HCT116 (cell line): ENCODE data around the gene IDUA. TPM values are rescaled to one million over a fixed set of nuclear protein-coding genes. Genes with fewer than 3 reads are reported as not detected.

Source experiments
- ATAC-seq: fragments of 200-7000 bp; cut with Tn5 transposase; 2 replicates; pipeline ENCODE4 v1.9.1; 2020; ENCODE audit warnings: mild to moderate bottlenecking, moderate library complexity
- BruUV-seq: library from RNA; stranded (reverse); fragments of 400-500 nt; replicated peaks from 2 replicates; lab custom pipeline; 2021; lab: Mats Ljungman, UMichigan
- CTCF ChIA-PET: fragments of 300-600 bp; sonication (Branson Sonifier 250); formaldehyde crosslinking; loops from one replicate; lab custom pipeline; 2021; ENCODE audit warnings: antibody characterized with exemption; lab: Charles Lee
- POLR2A ChIA-PET: fragments of 300-600, 350-600 bp; sonication (Branson Sonifier 250); formaldehyde crosslinking; loops from one replicate; lab custom pipeline; 2021; ENCODE audit warnings: antibody characterized with exemption; lab: Charles Lee
- RAD21 ChIA-PET, 2 experiments: fragments of 300-600 bp; sonication (Branson Sonifier 250); formaldehyde crosslinking; loops; one replicate each; lab custom pipeline; 2023; ENCODE audit warnings: low total read pairs in 2 of 2; ENCODE audit not compliant: uncharacterized antibody in 2 of 2, unreplicated experiment in 2 of 2, low non-redundant PET in 1 of 2; lab: Charles Lee
- DNase-seq: peaks from one replicate; pipeline ENCODE4 v3.0.0-alpha.2; 2010; ENCODE audit warnings: low read depth, low spot score
- H2AFZ ChIP-seq: fragments of 200-600 bp; shearing (Covaris generic), sonication (generic); 2 replicates; pipeline ENCODE4 v1.6.1; 2017; ENCODE audit warnings: low read depth, mixed run types, mixed read lengths, antibody characterized with exemption, low read length; ENCODE audit not compliant: poor library complexity, severe bottlenecking
- H3K27ac ChIP-seq: 2 replicates; pipeline ENCODE4 v1.5.1; 2012; ENCODE audit warnings: low read depth, low read length
- H3K27me3 ChIP-seq: fragments of 200-600 bp; sonication (generic); 2 replicates; pipeline ENCODE4 v1.6.1; 2016; ENCODE audit warnings: mixed run types, low read length, mixed read lengths; ENCODE audit not compliant: insufficient read depth
- H3K36me3 ChIP-seq, 2 experiments: fragments of 200-500 bp in 1 of 2; fragments of 200-600 bp in 1 of 2; sonication (Bioruptor generic) in 1 of 2; sonication (generic) in 1 of 2; 2 replicates each; pipeline versions ENCODE4 v1.5.1 to v1.6.1; 2014 to 2016; ENCODE audit warnings: low read length in 2 of 2, inconsistent platforms in 1 of 2, mixed read lengths in 1 of 2, mixed run types in 1 of 2; ENCODE audit not compliant: insufficient read depth in 2 of 2, control insufficient read depth in 1 of 2
- H3K4me1 ChIP-seq, 2 experiments: fragments of 200-600 bp in 1 of 2; sonication (generic) in 1 of 2; 2 replicates each; pipeline versions ENCODE4 v1.5.1 to v1.6.1; 2012 to 2017; ENCODE audit warnings: low read length in 2 of 2, inconsistent platforms in 1 of 2, mild to moderate bottlenecking in 1 of 2, mixed read lengths in 1 of 2, mixed run types in 1 of 2, moderate library complexity in 1 of 2; ENCODE audit not compliant: insufficient read depth in 2 of 2, control insufficient read depth in 1 of 2
- H3K4me2 ChIP-seq: fragments of 200-600 bp; sonication (generic); 2 replicates; pipeline ENCODE4 v1.6.1; 2017; ENCODE audit warnings: mixed run types, low read length, mixed read lengths
- H3K4me3 ChIP-seq, 2 experiments: fragments of 200-600 bp in 1 of 2; sonication (generic) in 1 of 2; replicated peaks in 1 of 2; 2 replicates each; pipeline ENCODE4 v1.5.1; 2011 to 2016; ENCODE audit warnings: low read length in 2 of 2, control low read depth in 1 of 2, low read depth in 1 of 2, mild to moderate bottlenecking in 1 of 2, mixed read lengths in 1 of 2, mixed run types in 1 of 2
- H3K79me2 ChIP-seq: fragments of 200-600 bp; sonication (generic); 2 replicates; pipeline ENCODE4 v1.6.1; 2017; ENCODE audit warnings: mild to moderate bottlenecking, mixed run types, low read length, moderate library complexity, mixed read lengths; ENCODE audit not compliant: insufficient read depth
- H3K9ac ChIP-seq: fragments of 200-600 bp; sonication (generic); 2 replicates; pipeline ENCODE4 v1.6.1; 2016; ENCODE audit warnings: low read length, mixed read lengths
- H3K9me2 ChIP-seq: fragments of 200-600 bp; sonication (generic), shearing (Covaris generic); 2 replicates; pipeline ENCODE4 v1.6.1; 2017; ENCODE audit warnings: mixed run types, mild to moderate bottlenecking, moderate library complexity; ENCODE audit not compliant: insufficient read depth
- H3K9me3 ChIP-seq, 2 experiments: fragments of 200-500 bp in 1 of 2; fragments of 200-600 bp in 1 of 2; sonication (Bioruptor generic) in 1 of 2; sonication (generic) in 1 of 2; 2 replicates each; pipeline ENCODE4 v1.6.1; 2014 to 2017; ENCODE audit warnings: low read length in 2 of 2, mixed read lengths in 2 of 2, inconsistent platforms in 1 of 2, low read depth in 1 of 2, mild to moderate bottlenecking in 1 of 2, mixed run types in 1 of 2, moderate library complexity in 1 of 2; ENCODE audit not compliant: control insufficient read depth in 1 of 2, insufficient read depth in 1 of 2
- H4K20me1 ChIP-seq: fragments of 200-600 bp; sonication (generic), shearing (Covaris generic); 2 replicates; pipeline ENCODE4 v1.6.1; 2017; ENCODE audit warnings: mixed run types, mild to moderate bottlenecking, moderate library complexity; ENCODE audit not compliant: insufficient read depth
- CTCF ChIP-seq, 3 experiments: fragments of 200-600 bp in 1 of 3; sonication (generic) in 1 of 3; IDR thresholded peaks in 2 of 3; conservative IDR thresholded peaks in 1 of 3; 2 replicates each; pipeline ENCODE4 v1.5.1; 2012 to 2017; ENCODE audit warnings: low read depth in 2 of 3, low read length in 2 of 3, antibody characterized with exemption in 1 of 3, borderline replicate concordance in 1 of 3, control low read depth in 1 of 3, mild to moderate bottlenecking in 1 of 3, mixed read lengths in 1 of 3, mixed run types in 1 of 3, moderate library complexity in 1 of 3; ENCODE audit not compliant: insufficient read depth in 1 of 3
- EZH2phosphoT487 ChIP-seq: fragments of 200-600 bp; IDR thresholded peaks from 2 replicates; pipeline ENCODE4 v1.6.1; 2018; ENCODE audit warnings: antibody characterized with exemption, borderline replicate concordance
- FOSL1 ChIP-seq: IDR thresholded peaks from 2 replicates; pipeline ENCODE4 v1.6.1; 2012; ENCODE audit warnings: low read depth
- POLR2AphosphoS5 ChIP-seq: IDR thresholded peaks from 2 replicates; pipeline ENCODE4 v1.6.1; 2011; ENCODE audit warnings: mild to moderate bottlenecking, low read depth, low read length, moderate library complexity
- YY1 ChIP-seq: IDR thresholded peaks from 2 replicates; pipeline ENCODE4 v1.6.1; 2011; ENCODE audit warnings: low read length, low read depth, moderate library complexity, mild to moderate bottlenecking; ENCODE audit not compliant: insufficient replicate concordance; ENCODE audit errors: extremely low read depth
- ZFX ChIP-seq: fragments of 450-650 bp; IDR thresholded peaks from 2 replicates; pipeline ENCODE4 v1.6.1; 2017
- intact Hi-C: fragments of 100-400 bp; cut with micrococcal nuclease; formaldehyde crosslinking; loops from 2 replicates; pipeline ENCODE4 v1.10.0; 2022
- total RNA-seq: library from RNA; stranded (reverse); gene quantifications from one replicate; pipeline ENCODE4 v1.2.1, GENCODE V29; 2021; ENCODE audit not compliant: unreplicated experiment

IDUA gene
- total RNA-seq, 1 experiment from 2014 or later = 28.2 TPM

GRCh38 chr4:963276-964225, 23.3 kb upstream of the IDUA start:
- DNase-seq (no peak), ATAC-seq (peak; percentile 52)
- ChIA-PET RAD21 (interaction anchor here (0.6 to 1.6 kb wide), 2 partner anchors 24 to 138 kb away, joined by 4 read pairs; partner anchors contain the start of genes CPLX1 (in 1 of the 2) and IDUA (in 1 of the 2)), CTCF (no interaction called here), POLR2A (no interaction called here)
- TF ChIP-seq EZH2phosphoT487 (no peak), CTCF (IDR thresholded peaks at IDR 0.05 in 2 of 3, conservative IDR thresholded peaks at IDR 0.05 in 1 of 3; ENCODE audit: borderline replicate concordance in 1 of 3, insufficient read depth in 1 of 3, low read depth in 2 of 3, low read length in 2 of 3) (0 out of 6 replicates have a peak, but pooled peaks of 1 of the 3 experiments have one; percentile 10), YY1 (no peak), POLR2AphosphoS5 (peak; percentile 5; the same call in 1 of the 2 replicates), FOSL1 (no peak), ZFX (no peak)
- H3K9me3 ChIP-seq = no peaks in the 10 kb centered on the region
- no peaks in the 10 kb centered on the region for H3K36me3 ChIP-seq
- no peak overlapping the region for H2AFZ ChIP-seq
- H3K79me2 ChIP-seq = no peaks in the 10 kb centered on the region; the same call in 1 of the 2 replicates
- intact Hi-C loops = no loop called here
- peak overlapping the region; percentile 89 for H3K4me2 ChIP-seq
- BruUV-seq = no TSS peak
- H3K9ac ChIP-seq = peak overlapping the region; percentile 74
- peaks cover 5 to 20% of the 10 kb centered on the region in 2 experiments; a peak in 3 of 4 replicates for H3K4me1 ChIP-seq
- H3K27ac ChIP-seq = peak overlapping the region; percentile 74
- no peaks in the 10 kb centered on the region for H3K27me3 ChIP-seq
- H4K20me1 ChIP-seq = no peaks in the 10 kb centered on the region
- H3K9me2 ChIP-seq = no peaks in the 10 kb centered on the region
- H3K4me3 ChIP-seq = peak overlapping the region; percentile 64 to 72
